ENCODE results near the gene MAD1L1.
"Not testable (repeated sequence)": the region's sequence is repeated elsewhere in the genome, so short reads cannot be mapped to it uniquely, and the experiment has no call there.

Gene MAD1L1

GRCh38 chr7:1838911-1839531 is 393.7 kb downstream of the MAD1L1 start:
- DNase-seq: not testable (repeated sequence)

DNA sequence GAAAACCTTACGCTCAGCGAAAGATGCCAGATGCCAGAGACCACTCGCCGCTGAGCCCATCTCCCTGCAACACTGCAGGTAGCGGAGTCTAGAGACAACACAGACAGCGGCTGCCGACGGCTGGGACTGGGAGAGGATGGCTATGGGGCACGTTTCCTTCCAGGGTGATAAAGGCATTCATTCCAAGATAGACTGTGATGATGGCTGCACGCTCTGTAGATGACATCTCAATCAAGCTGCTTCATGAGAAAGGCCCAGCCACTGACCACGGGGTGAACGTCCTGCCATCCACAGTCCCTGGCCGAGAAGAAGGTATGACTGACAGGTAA is 394.2 kb downstream of the MAD1L1 start:
- DNase-seq: not testable (repeated sequence)

- not testable (repeated sequence) for DNase-seq
Observed at GRCh38 chr7:1837696-1838543, 394.8 kb downstream of the MAD1L1 start.

GRCh38 chr7:1831933-1832535 is 400.7 kb downstream of the MAD1L1 start:
- DNase-seq: not testable (repeated sequence)

DNA sequence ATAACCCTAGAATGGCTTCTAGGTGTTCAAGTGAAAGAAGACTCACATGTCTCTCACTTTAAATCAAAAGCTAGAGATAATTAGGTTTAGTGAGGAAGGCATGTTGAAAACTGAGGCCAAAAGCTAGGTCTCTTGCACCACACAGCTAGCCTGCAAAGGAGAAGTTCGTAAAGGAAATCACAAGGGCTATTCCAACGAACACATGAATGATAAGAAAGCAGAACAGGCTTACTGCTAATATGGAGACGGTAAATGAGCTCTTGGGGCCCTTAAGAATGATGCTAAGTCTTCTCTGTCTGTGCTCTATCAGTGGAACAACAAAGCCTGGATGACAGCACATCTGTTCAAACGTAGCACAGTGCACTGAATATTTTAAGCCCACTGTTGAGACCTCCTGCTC is 401.3 kb downstream of the MAD1L1 start:
- DNase-seq: not testable (repeated sequence)

GRCh38 chr7:1829668-1830067 is 403.1 kb downstream of the MAD1L1 start:
- not testable (repeated sequence) for DNase-seq

- DNase-seq: no peak
Observed at GRCh38 chr7:1829111-1829510, 403.6 kb downstream of the MAD1L1 start.

DNA sequence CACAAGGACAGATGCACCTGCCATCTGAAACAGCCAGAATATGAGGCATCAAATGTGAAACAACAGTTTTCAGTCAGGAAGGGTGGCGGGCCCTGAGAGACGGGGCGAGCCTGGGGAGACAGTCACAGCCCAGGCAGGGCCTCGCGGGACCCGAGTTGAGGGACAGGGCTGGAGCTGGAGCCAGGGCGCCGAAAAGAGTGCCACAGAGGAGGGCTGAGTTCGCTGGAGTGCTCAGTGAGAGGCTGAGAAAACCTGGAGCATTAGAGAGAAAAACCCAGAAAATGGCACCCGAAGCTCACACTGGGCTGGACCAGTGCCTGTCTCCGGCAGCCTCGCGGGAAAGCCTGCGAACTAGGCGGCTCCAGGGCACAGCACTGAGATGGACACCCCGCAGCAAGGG is 404.6 kb downstream of the MAD1L1 start:
- DNase-seq: not testable (repeated sequence)

DNA sequence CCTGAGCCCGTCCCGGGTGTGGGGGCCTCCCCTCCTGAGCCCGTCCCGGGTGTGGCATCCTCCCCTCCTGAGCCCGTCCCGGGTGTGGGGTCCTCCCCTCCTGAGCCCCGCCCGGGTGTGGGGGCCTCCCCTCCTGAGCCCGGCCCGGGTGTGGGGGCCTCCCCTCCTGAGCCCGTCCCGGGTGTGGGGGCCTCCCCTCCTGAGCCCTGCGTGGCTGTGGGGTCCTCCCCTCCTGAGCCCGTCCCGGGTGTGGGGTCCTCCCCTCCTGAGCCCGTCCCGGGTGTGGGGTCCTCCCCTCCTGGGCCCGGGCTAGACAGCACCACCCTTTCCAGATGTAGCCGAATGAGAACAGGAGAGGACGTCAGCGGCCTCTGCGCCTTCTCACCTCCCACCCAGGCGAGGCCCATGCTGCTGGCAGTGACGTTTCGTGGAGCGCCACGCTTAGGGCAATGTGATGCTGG is 405.2 kb downstream of the MAD1L1 start:
- not testable (repeated sequence) for DNase-seq

DNA sequence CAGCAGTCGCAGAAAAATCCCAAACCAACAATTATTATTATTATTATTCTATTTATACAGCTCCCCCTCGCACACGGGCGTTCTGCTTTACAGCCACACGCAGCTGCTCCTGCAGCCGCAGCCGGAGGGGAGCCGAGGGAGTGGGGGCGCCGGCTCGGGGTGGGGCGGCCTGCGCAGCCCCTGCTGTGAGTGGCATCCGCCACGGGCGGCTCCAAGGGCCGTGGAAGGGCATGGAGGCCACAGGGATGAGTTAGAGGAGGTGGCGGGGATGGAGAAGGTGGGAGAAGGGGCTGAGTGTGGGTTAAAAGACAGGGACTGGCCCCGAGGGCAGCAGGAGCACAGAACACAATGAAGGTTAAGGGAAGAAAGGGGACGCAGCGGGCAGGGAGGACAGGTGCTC is 405.8 kb downstream of the MAD1L1 start:
- not testable (repeated sequence) for DNase-seq

DNA sequence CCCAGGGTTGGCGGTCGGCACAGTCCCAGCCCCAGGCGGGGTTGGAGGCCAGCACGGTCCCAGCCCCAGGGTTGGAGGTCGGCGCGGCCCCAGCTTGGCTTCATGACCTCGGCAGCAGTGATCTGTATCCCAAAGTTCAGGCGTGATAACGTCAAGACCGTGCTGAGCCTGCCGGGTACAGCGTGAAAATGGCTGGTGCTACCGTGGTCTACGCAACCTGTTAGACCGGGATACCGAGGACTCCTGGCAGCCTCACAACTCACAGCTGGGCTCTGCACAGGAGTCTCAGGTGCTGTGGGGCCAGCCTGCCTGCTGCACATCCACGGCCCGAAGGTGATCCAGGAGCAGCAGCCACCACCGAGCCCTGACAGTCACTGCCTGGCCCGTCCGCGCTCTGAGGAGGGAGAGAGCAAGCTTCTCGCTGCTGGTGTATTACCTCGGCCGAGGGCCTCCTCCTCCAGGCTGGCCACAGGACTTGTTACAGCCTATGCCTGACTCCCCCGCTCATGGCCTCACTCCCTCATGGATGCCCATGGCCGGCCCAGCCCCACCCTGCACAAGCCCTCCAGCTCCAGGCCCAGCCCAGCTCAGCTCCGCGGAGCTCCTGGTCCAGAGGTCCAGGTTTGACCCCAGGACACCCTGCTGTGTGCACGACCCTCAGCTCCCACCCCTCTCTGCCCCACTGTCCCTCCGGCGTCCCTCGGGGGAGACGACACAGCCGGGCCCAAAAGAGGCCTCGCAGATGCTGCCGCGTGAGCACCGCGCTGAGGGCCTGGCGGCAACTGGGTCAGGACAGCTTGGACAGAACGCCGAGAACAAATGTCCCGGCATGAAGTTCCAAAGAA is 406.6 kb downstream of the MAD1L1 start:
- no peak for DNase-seq

DNA sequence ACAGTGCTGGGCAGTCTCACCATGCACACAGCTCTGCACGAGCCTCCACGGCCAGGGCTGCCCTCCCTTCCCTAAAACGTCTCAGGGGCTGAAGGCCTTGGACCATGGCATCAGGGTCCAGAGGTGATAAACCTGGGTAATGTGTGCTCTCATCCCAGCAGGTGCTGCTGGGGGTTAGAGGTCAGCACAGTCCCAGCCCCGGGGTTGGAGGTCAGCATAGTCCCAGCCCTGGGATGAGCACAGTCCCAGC is 407.2 kb downstream of the MAD1L1 start:
- DNase-seq: not testable (repeated sequence)

DNA sequence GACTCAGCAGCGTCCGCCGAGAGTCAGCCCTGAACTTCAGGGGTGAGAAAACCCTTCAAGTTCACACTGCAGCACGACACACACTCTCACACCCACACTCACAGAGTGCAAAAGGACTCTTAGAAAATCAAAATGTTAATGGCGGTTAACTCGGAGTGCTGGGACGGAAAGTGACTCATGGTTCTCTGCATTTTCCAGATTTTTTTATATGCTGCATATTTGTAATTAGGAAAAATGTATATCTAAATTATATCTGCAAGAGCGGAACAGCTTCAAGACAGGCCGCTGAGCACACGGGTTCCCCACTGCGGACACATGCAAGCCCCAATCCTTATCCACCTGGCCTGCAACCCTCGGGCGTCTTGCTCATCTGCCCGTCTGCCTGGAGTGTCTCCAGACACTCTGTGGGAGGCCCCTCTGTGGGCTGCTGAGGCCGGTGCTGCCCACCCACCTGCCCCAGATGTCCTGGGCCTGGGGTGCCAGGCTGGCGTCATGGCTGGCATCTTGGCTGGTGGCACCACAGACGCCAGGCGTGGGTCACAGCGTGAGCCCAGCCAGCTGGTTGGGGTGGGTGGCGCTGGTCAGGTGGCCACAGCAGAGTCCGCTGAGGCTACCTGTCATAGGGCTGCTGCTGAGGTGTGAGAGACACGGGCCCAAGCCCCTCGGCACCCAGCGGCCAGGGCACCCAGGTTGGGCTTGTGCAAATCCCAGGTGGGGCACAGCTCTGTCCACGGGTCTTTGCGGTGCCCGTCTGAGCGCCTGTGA is 407.7 kb downstream of the MAD1L1 start:
- not testable (repeated sequence) for DNase-seq

GRCh38 chr7:1824151-1824881 is 408.4 kb downstream of the MAD1L1 start:
- DNase-seq: not testable (repeated sequence)

GRCh38 chr7:1823376-1824150 is 409.2 kb downstream of the MAD1L1 start:
- DNase-seq: no peak

DNA sequence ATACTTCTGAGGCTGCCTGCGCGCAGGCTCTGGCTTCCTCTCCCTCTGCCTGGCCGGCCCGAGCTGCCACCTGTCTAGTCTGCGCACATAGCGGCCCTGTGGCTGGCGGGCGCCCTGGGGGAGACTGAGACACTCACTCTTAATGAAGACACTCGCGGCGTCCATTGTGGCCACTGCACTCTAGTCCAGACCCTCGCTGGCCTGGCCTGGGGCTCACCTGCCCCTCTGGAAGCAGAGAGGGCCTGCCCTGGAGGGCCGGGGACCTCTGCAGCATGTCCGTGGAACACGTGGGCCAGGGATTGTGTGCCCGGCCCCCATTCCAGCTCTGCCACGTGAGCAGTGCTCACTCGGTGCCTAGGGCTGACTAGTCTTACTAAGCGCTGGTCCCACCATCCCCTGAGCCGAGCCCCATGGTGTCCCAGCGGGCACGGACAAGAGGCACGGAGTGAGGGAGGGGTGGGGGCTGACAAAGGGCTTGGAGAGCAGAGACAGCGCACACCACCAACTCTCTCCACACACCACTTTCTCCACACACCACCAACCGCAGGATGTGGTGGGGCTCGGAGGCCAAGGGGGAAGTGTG is 413.4 kb downstream of the MAD1L1 start:
- DNase-seq: no peak

- no peak for DNase-seq
Observed at GRCh38 chr7:1818575-1819258, 414.0 kb downstream of the MAD1L1 start.

- DNase-seq: no peak
Observed at GRCh38 chr7:1817061-1817712, 415.6 kb downstream of the MAD1L1 start.

DNA sequence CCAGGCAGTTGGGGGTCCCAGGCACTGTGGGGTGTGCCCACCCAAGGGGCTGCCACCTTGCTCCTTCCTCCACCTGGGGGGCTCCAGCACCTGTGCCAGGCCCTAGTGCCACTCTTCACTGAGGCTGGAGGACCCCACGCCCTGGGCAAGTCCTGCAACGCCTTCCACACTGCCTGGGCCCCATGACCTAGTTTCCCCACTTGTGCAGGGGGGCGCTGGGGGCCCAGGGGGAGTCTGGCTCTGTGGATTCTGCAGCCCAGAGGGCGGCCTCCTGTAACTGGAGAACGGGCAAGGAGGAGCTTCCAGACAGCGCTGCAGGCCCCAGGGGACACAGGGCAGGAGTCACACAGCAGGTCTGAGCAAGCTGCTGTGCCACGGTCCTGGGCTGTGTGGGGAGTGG is 416.3 kb downstream of the MAD1L1 start:
- DNase-seq: not testable (repeated sequence)

Data from T1000 (cell line).